CD1c-positive myeloid dendritic cell (primary cell): ENCODE measurements around the gene TIMP2.
A peak's percentile ranks its signal among the peaks of the same experiment; 100 is the strongest.
"Not testable (repeated sequence)": the region's sequence is repeated elsewhere in the genome, so short reads cannot be mapped to it uniquely, and the experiment has no call there.

Source experiments
- DNase-seq: peaks from one replicate; pipeline ENCODE4 v3.0.0-alpha.2; 2016; ENCODE audit errors: extremely low spot score

TIMP2 gene

GRCh38 chr17:78925234-78925633 is at the start of gene TIMP2:
Gene TIMP2, minus strand, starts transcription at chr17:78925387. Its CDS starts 299 bp downstream, at chr17:78925088.
- DNase-seq: peak; percentile 91

- DNase-seq: no peak
Observed at GRCh38 chr17:78973792-78974520, 48.8 kb upstream of the TIMP2 start.

- DNase-seq: no peak
Observed at GRCh38 chr17:78973196-78973595, 48.0 kb upstream of the TIMP2 start.

- no peak for DNase-seq
Observed at GRCh38 chr17:78972507-78973105, 47.4 kb upstream of the TIMP2 start.

GRCh38 chr17:78971756-78972506 is 46.7 kb upstream of the TIMP2 start:
- no peak for DNase-seq

GRCh38 chr17:78970834-78971755 is 45.9 kb upstream of the TIMP2 start:
- DNase-seq: peak; percentile 84

- DNase-seq: no peak
Observed at GRCh38 chr17:78969865-78970264, 44.7 kb upstream of the TIMP2 start.

- no peak for DNase-seq
Observed at GRCh38 chr17:78967782-78968362, 42.7 kb upstream of the TIMP2 start.

GRCh38 chr17:78966910-78967600 is 41.9 kb upstream of the TIMP2 start:
- no peak for DNase-seq

- no peak for DNase-seq
Observed at GRCh38 chr17:78966123-78966813, 41.1 kb upstream of the TIMP2 start.

- DNase-seq: no peak
Observed at GRCh38 chr17:78965491-78965924, 40.3 kb upstream of the TIMP2 start.

- DNase-seq: no peak
Observed at GRCh38 chr17:78963378-78963777, 38.2 kb upstream of the TIMP2 start.

GRCh38 chr17:78962984-78963348 is 37.8 kb upstream of the TIMP2 start:
- not testable (repeated sequence) for DNase-seq

GRCh38 chr17:78962345-78962983 is 37.3 kb upstream of the TIMP2 start:
- DNase-seq: no peak

- DNase-seq: no peak
Observed at GRCh38 chr17:78961571-78961970, 36.4 kb upstream of the TIMP2 start.

- DNase-seq: no peak
Observed at GRCh38 chr17:78960928-78961327, 35.7 kb upstream of the TIMP2 start.

GRCh38 chr17:78959803-78960202 is 34.6 kb upstream of the TIMP2 start:
- DNase-seq: no peak

GRCh38 chr17:78958641-78959127 is 33.5 kb upstream of the TIMP2 start:
- DNase-seq: peak; percentile 3

GRCh38 chr17:78957128-78957527 is 31.9 kb upstream of the TIMP2 start:
- DNase-seq: no peak
